HG03442 (cell line): ENCODE results near the gene TUT1.
A peak's percentile ranks its signal among the peaks of the same experiment; 100 is the strongest.

Experiments used
- ATAC-seq: cut with Tn5 transposase; IDR thresholded peaks from one replicate; pipeline ENCODE4 v1.9.1; 2021; ENCODE audit warnings: mild to moderate bottlenecking, moderate library complexity; ENCODE audit not compliant: unreplicated experiment

TUT1 gene

GRCh38 chr11:62544581-62545436 is 46.5 kb downstream of the TUT1 start:
- ATAC-seq: no peak

GRCh38 chr11:62543680-62544444 is 47.5 kb downstream of the TUT1 start:
- ATAC-seq: no peak

GRCh38 chr11:62542750-62543567 is 48.4 kb downstream of the TUT1 start:
- ATAC-seq: no peak

- no peak for ATAC-seq
These were observed 49.1 kb downstream of the TUT1 start for GRCh38 chr11:62542111-62542745.

GRCh38 chr11:62540804-62541701 is 50.3 kb downstream of the TUT1 start:
- ATAC-seq: peak; percentile 35

- no peak for ATAC-seq
These were observed 51.9 kb downstream of the TUT1 start for GRCh38 chr11:62539238-62539925.

- ATAC-seq: no peak
These were observed 52.7 kb downstream of the TUT1 start for GRCh38 chr11:62538470-62539237.

GRCh38 chr11:62536301-62536957 is 54.9 kb downstream of the TUT1 start:
- ATAC-seq: no peak

- ATAC-seq: no peak
These were observed 55.5 kb downstream of the TUT1 start for GRCh38 chr11:62535802-62536201.

GRCh38 chr11:62534779-62535545 is 56.4 kb downstream of the TUT1 start:
- ATAC-seq: no peak

GRCh38 chr11:62532096-62532495 is 59.2 kb downstream of the TUT1 start:
- ATAC-seq: no peak
